Testis (tissue), 3 donors: ENCODE measurements around the gene DTNA. TPM values are rescaled to one million over a fixed set of nuclear protein-coding genes. Genes with fewer than 3 reads are reported as not detected.

Experiments
- DNase-seq: peaks from one replicate; pipeline ENCODE4 v3.0.0-alpha.2; 2019
- H3K27ac ChIP-seq, 2 donors: fragments of 200-600 bp; sonication (generic); one replicate each; pipeline ENCODE4 v1.5.1; 2019
- H3K27me3 ChIP-seq: fragments of 200-600 bp; sonication (generic); one replicate; pipeline ENCODE4 v1.5.1; 2019
- H3K36me3 ChIP-seq: fragments of 200-600 bp; sonication (generic); one replicate; pipeline ENCODE4 v1.5.1; 2017; ENCODE audit warnings: low read depth; ENCODE audit errors: missing control alignments
- H3K4me1 ChIP-seq: fragments of 200-600 bp; sonication (generic); one replicate; pipeline ENCODE4 v1.5.1; 2019
- H3K4me3 ChIP-seq, 2 donors: fragments of 200-600 bp; sonication (generic); one replicate each; pipeline ENCODE4 v1.5.1; 2017 to 2019
- H3K9me3 ChIP-seq: fragments of 200-600 bp; sonication (generic); one replicate; pipeline ENCODE4 v1.5.1; 2017
- POLR2A ChIP-seq: fragments of 450-650 bp; IDR thresholded peaks from one replicate; pipeline ENCODE4 v1.6.1; 2017; ENCODE audit warnings: antibody characterized with exemption, mild to moderate bottlenecking, moderate library complexity
- WGBS, 2 donors: methylation state at CpG; one replicate each; pipeline ENCODE4 v1.1.5; 2018; 5-methylcytosine and 5-hydroxymethylcytosine counted together
- intact Hi-C: fragments of 100-400 bp; cut with DNase I; formaldehyde crosslinking; loops from one replicate; pipeline ENCODE4 v1.15.1; 2023; ENCODE audit warnings: low total_unique reads
- polyA plus RNA-seq: library from polyadenylated mRNA; stranded (reverse); fragments of 350-450 nt; fragmentation: Illumina TruSeq; extraction: RNeasy Lipid Tissue Mini Kit (QIAGEN cat#74804); gene quantifications from one replicate; pipeline ENCODE4 v1.2.3, GENCODE V29; 2014; ENCODE audit warnings: low read depth, low replicate concordance; ENCODE audit not compliant: insufficient read depth
- total RNA-seq, 2 donors: library from RNA; depleted of rRNA; stranded (reverse); fragments of >200 nt; gene quantifications; one replicate each; pipeline ENCODE4 v1.2.3, GENCODE V29; 2016
- TF ChIP-seq, protein P1 (sequence below), 3 experiments: fragments of 450-650 bp in 2 of 3; fragments of 200-600 bp in 1 of 3; sonication (generic) in 1 of 3; IDR thresholded peaks; one replicate each; pipeline ENCODE4 v1.5.1; 2016 to 2019; ENCODE audit warnings: antibody characterized with exemption in 3 of 3, mild to moderate bottlenecking in 2 of 3, moderate library complexity in 1 of 3

Gene DTNA
- total and polyA plus RNA-seq, 3 donors from 2014 or later = 18.9 to 96.0 (median 69.1) TPM

DNA sequence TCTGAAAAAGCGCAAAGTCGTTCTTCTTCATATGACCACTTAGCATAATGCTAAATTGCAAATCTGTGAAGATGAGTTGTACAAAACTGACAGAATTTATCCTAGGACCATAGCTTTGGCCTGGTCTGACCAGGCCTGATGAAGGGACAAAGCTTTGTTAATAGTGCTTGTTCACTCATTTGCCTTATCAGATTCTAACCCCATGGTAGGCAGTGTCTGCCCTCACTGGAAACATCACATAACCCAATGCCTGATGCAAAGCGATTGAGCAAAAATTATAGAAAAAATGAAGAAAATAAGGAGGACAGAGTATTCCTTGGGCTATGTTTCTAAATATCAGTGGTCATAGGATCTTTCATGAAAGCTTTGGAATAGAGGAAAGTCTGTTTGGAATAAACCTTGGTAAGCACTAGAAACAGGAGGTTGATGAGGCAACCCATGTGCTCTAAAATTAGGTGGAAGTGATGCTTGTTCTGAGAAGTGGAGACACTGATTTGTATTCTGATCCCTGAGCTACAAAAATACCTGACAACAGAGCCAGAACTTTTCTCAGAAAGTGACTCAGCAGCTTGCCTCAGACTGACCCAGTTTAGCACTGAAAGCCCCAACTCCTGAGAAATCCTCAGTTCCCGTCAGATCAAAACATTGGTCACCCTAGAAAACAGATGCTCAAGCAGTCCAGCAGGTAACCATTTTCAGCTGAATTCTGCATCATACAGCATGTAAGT, 199.7 kb downstream of the DTNA start:
- H3K27me3 ChIP-seq = no peaks in the 10 kb centered on the region
- intact Hi-C loops = no loop called here
- H3K4me3 ChIP-seq = no peak overlapping the region
- no peak for DNase-seq
- WGBS, 2 donors = 93 to 94% methylated on average over 4 of the region's 4 CpGs
- no peak overlapping the region for H3K27ac ChIP-seq
- TF ChIP-seq, protein P1, sequence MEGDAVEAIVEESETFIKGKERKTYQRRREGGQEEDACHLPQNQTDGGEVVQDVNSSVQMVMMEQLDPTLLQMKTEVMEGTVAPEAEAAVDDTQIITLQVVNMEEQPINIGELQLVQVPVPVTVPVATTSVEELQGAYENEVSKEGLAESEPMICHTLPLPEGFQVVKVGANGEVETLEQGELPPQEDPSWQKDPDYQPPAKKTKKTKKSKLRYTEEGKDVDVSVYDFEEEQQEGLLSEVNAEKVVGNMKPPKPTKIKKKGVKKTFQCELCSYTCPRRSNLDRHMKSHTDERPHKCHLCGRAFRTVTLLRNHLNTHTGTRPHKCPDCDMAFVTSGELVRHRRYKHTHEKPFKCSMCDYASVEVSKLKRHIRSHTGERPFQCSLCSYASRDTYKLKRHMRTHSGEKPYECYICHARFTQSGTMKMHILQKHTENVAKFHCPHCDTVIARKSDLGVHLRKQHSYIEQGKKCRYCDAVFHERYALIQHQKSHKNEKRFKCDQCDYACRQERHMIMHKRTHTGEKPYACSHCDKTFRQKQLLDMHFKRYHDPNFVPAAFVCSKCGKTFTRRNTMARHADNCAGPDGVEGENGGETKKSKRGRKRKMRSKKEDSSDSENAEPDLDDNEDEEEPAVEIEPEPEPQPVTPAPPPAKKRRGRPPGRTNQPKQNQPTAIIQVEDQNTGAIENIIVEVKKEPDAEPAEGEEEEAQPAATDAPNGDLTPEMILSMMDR (IDR thresholded peaks at IDR 0.05) = no peak
- TF ChIP-seq POLR2A = no peak
- H3K4me1 ChIP-seq = no peaks in the 10 kb centered on the region
- H3K36me3 ChIP-seq = no peaks in the 10 kb centered on the region
- no peaks in the 10 kb centered on the region for H3K9me3 ChIP-seq

DNA sequence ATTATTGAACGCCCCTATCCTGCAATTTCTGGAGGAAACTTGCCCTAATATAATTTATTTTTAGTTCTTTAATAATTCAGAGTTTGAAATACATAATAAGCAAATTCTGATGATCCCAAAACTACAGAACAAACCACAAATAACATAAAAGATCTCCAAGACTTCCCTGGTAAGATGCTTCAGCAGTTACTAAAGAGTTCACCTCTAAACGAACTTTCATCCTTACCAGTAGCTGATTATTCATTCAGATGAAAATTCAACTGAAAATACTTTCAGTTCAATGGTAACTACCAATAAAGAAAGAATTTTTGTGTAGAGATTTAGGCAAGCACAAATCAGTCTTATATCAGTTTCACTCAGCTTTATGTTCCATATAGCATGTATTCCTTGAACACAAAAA, 201.0 kb downstream of the DTNA start:
- Histone ChIP-seq H3K9me3 (no peaks in the 10 kb centered on the region), H3K4me3 (no peak overlapping the region), H3K27me3 (no peaks in the 10 kb centered on the region), H3K4me1 (no peaks in the 10 kb centered on the region), H3K27ac (no peak overlapping the region), H3K36me3 (no peaks in the 10 kb centered on the region)
- TF ChIP-seq, protein P1 (IDR thresholded peaks at IDR 0.05) = no peak
- no peak for TF ChIP-seq POLR2A
- intact Hi-C loops = no loop called here
- DNase-seq = no peak
- WGBS, 2 donors = 71 to 86% methylated on average over 2 of the region's 2 CpGs

DNA sequence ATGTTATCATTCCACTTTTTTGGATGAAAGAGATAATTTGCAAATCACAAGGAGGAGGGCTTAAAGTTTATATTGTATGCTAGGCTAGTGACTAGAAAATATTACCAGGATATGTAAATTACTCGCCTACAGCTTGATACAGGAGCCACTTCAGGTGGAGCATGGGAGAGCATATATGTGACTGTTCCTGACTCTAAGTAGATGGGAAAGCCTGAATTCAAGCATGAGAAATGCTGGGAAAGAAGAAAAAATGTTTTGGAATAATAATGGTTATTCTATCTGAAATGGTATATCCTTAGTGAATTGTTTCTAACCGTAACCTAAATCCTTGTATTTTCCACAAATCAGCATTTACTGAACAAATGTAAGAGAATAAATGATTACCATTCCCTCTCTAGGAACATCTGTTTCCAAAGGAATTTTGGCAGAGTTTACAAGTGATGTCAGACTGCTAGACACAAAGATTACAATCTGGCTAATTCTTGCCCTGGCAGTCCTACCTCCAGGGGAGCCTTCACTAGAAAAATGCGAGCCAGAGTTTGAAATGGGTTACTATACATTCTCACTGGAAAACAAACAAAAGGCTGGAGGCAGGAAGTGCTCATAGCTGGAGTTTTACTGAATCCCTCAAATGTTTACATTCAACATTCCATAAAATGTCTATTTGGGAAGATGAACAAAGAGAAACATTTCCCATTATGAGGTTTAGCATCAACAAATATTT, 201.7 kb downstream of the DTNA start:
- DNase-seq = no peak
- H3K4me3 ChIP-seq = no peak overlapping the region
- no peaks in the 10 kb centered on the region for H3K9me3 ChIP-seq
- intact Hi-C loops = no loop called here
- TF ChIP-seq POLR2A = no peak
- TF ChIP-seq, protein P1 (IDR thresholded peaks at IDR 0.05) = no peak
- H3K4me1 ChIP-seq = no peaks in the 10 kb centered on the region
- no peaks in the 10 kb centered on the region for H3K27me3 ChIP-seq
- 74 to 86% methylated on average over 3 of the region's 3 CpGs for WGBS, 2 donors
- H3K36me3 ChIP-seq = no peaks in the 10 kb centered on the region
- H3K27ac ChIP-seq = no peak overlapping the region

DNA sequence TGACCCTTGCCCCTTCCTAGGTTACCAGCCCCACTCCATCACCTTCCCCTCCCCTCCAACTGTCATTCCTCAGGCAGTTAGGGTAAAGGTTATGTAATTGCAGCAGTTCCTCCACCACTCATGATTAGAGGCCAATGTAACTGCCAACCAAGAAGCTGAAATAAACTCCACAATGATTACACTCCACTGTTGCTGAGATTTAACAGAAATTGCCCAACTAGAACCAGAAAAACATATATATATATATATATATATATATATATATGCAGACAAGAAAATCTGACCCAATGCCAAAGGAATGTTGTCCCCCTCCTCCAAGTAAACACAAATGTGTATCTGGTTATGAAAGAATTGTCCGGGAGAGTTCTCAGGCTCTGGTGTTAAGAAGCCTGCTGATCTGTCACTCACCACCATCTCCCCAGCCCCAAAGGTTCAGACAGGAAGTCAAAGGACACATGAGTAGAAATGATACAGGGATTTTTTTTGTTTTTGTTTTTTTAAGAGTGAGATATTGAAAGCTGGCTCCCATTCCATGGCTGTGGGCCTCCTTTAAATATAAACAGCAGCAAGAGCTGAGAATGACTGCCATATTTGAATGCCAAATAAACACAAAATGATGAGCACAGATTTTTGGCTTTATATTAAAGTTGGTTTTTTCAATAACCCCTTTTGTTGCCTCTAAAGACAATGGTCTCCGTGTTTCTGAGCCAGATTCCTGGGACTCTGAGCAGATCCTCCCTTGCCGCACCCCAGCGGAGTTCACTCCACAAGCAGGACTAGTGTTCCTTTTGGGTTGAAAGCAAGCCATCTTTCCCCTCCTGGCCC, 204.0 kb downstream of the DTNA start:
- Histone ChIP-seq H3K4me1 (no peaks in the 10 kb centered on the region), H3K27ac (no peak overlapping the region), H3K4me3 (no peak overlapping the region), H3K9me3 (no peaks in the 10 kb centered on the region), H3K36me3 (no peaks in the 10 kb centered on the region), H3K27me3 (no peaks in the 10 kb centered on the region)
- intact Hi-C loops = no loop called here
- 71 to 81% methylated on average over 4 of the region's 4 CpGs for WGBS, 2 donors
- TF ChIP-seq, protein P1 (IDR thresholded peaks at IDR 0.05) = no peak
- no peak for TF ChIP-seq POLR2A
- DNase-seq = no peak
